ENCODE data around the gene KCNJ10. TPM values are rescaled to one million over a fixed set of nuclear protein-coding genes. Genes with fewer than 3 reads are reported as not detected.
A peak's percentile ranks its signal among the peaks of the same experiment; 100 is the strongest.

KCNJ10 gene
- total RNA-seq, 1 experiment from 2014 or later: not detected

DNA sequence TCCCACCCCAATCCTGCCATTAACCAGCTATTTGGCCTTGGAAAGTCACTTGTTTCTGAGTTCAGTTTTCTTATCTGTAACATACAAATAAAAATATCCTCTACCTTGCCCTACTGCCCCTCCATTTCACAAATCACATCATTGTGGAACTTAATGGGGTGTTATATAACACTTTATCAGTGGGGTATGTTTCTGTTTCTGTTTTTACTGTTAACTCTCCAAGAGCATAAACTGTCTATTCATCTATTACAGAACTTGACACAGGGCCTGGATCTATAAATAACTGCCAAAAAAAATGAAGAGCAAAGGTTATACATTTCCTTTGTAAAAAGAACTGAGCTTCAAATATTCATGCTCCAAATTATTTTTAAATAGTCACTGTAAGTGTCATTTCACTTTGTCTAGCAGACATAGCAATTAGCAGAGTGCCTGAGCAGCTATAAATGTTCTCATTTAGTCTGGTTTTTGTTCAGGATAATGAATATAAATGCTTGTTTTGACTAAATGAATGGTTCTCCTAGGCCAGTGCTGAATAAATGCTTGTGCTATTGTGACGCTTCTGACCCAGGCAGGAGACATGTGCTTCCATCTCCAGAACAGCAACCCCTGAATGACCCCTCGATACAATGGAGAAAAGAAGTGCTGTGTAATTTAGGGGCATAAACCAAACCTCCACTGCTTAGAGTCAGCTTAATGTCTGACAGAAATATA is 45.6 kb downstream of the KCNJ10 start:
- no peak for DNase-seq (ENCODE audit: low read depth)

DNA sequence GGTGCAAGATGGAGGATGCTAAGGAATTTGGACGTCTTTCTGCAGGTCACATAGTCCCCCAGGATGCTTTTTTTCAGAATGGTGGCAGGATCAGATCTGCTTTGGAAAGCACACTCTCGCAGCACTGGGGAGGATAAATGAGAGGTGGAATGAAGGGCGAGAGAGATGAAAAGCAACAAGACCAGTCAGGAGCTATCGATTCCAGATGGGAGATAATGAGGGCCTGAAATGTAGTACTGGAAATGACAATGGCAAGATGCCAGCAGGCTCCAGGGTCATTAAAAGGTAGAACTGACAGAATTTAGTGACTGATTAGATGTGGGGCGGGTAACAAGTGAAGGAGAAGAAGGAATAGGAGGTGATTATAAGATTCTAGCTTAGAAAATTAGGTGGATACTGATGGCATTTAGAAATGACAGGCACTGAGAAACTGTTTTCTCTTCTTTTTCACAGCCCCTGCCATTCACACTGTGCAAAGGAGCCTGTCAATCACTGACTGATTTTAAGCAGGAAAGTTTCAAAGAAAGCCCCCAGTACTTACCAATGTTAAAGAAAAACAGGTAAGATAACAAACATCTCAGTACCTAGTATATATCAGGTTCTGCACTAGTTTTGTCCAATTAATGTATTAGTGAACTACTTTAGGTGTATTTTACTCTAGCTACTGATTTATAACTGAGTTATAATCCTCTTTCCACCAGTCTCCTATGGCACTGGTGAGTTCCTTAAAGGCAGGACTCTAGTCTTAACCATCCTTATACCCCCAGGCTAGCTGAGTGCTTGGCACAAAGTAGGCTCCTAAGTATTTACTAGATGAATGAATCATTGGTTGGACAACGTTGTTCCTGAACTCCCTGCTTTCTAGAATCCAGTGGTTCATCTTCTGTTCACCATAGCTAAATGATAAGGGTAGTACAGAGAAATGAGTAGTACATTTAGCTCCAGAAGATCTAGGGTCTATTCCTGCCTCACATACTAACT is 47.3 kb downstream of the KCNJ10 start:
- no peak for DNase-seq (ENCODE audit: low read depth)

DNA sequence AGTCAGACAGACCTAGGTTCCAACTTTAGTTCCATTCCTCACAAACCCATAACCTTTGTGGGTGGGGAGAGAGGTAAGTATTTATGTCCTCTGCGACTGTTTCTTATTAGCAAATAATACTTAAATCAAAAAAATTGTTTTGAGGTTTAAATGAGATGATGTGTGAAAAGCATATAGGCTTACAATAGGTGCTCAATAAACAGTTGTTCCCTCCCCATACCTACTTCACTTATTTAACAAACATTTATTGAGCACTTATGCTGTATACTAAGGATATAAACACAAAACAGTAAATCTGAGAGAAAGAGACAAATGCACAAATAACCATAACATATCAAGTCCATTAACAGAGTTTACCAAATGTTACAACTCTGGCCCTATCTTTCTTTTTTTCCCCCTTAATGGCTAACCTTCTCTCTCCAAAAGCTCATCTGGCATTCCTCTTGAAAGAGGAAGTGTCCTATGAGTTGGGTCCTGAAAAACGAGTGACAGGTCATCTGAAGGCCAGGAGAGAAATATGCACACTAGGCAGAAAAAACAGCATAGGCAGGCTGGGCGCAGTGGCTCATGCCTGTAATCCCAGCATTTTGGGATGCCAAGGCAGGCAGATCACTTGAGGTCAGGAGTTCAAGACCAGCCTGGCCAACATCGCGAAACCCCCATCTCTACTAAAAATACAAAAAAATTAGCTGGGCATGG is 48.4 kb downstream of the KCNJ10 start:
- no peak for DNase-seq (ENCODE audit: low read depth)

DNA sequence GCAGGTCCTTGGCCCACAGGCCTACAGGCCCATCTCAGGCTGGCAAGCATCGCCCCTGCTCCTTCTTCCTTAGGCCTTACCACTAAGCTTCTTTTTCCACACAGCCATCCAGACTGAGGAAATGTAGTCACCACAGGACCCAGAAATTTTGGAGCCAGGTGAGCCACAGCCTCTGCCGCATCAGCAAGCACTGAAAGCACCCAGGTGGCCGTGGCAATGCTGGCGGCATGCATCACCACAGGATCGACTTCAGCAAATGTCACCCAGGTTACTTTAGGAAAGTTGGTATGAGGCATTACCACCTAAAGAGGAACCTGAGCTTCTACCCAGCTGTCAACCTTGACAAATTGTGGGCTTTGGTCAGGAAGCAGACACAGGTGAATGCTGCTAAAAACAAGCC is 49.8 kb downstream of the KCNJ10 start:
- no peak for DNase-seq (ENCODE audit: low read depth)

DNA sequence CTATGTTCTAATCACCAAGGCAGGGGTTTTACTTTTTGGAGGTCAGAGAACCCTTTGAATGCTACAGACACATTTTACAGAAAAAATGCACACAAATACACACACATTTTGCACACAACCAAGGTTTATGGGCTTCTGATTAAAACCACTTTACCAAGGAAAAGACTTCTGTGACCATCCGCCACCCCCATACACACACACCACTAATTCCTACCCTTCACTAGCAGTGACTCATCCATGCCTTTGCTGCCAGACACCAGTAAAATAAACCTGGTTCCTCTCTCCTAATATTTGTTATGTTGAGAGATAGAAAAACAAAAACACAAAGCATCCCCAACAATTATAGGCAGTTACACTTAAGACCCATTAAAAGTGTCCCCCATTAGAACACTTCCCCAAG is 51.1 kb downstream of the KCNJ10 start:
- DNase-seq (ENCODE audit: low read depth): peak; percentile 32

DNA sequence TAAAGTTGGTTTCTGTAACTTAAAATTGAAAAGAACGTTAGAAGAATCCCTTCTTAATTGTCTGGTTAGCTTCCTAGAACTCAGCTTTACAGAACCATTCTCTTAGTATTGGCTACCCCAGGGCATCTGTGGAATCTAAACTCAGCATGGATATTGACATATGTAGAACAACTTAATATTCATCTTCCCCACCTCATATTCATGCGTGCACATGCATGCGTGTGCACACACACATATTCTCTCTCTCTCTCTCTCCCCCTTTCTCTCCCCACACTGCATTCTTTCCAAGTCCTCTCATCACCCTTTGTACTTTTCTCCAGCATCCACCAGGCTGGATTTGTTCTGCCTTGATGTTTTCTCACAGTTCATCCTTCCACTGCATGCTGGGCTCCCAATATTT is 51.6 kb downstream of the KCNJ10 start:
- DNase-seq (ENCODE audit: low read depth): no peak

DNA sequence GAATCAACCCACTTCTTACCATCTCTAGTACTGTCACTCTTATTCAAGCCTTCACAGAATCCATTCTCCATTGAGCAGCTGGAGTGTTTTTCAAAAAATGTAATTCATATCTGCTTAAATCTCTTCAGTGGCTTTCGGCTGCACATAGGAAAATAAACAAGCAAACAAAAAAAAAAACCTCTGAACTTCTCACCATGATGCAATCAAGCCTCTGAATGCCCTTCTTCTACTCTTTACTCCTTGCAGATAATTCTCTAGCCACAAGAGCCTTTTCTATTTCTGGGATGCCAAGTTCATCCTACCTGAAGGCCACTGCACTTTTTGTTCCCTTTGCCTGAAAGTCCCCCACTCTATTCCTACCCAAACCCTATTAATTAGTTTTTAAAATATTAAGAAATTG is 52.4 kb downstream of the KCNJ10 start:
- DNase-seq (ENCODE audit: low read depth): no peak

DNA sequence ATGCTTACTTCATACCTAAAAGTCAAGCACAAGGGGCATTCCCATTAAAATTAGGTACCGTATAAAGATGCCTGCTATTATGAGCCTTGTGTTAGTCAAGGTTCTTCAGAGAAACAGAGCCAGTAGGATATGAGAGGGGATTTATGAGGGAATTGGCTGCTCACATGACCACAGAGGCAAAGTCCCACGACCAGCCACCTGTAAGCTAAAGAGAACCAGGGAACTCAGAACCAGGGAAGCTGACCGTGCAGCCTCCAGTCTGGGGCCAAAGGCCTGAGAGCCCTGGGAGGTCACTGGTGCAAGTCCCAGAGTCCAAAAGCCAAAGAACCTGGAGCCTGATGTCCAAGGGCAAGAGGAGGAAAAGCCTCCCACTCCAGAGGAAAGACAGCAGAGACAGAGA is 58.2 kb downstream of the KCNJ10 start:
- no peak for DNase-seq (ENCODE audit: low read depth)

DNA sequence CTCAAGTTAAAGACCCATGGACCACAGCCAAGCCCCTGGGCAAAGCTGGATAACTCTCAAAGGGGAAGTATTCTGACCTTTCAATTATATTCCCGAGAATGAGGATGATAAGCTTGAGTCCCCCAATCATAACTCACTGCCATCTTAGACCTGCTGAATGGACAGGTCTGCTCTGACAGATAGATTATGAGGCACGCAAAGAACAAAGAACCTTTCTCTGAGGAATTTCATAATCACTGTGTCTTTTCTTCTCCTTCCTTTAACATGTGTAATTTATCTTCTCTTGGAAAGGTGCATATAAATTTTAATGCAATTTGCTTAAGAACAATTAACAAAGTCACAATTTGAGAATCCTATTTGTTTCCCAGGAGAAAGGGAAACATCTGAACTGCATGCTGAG is 60.2 kb downstream of the KCNJ10 start:
- DNase-seq (ENCODE audit: low read depth): no peak

DNA sequence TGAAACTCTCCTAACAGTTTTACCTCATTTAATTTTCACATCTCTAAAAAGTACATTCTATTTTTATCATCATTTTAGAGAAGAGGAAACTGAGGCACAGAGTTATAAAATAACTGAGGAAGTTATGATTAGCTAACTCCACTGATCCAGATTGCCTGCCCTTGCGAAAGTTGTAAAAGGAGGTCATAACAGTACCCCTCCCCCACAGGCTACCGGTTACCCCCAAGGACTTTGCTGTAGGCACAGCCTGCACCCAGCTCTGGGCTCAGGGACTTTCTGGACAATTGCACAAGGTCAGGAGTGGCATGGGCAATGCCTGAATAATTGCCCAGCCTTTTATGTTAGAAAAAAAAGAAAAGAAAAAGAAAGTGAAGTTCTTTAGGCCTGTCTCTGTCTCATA is 60.9 kb downstream of the KCNJ10 start:
- DNase-seq (ENCODE audit: low read depth): no peak

DNA sequence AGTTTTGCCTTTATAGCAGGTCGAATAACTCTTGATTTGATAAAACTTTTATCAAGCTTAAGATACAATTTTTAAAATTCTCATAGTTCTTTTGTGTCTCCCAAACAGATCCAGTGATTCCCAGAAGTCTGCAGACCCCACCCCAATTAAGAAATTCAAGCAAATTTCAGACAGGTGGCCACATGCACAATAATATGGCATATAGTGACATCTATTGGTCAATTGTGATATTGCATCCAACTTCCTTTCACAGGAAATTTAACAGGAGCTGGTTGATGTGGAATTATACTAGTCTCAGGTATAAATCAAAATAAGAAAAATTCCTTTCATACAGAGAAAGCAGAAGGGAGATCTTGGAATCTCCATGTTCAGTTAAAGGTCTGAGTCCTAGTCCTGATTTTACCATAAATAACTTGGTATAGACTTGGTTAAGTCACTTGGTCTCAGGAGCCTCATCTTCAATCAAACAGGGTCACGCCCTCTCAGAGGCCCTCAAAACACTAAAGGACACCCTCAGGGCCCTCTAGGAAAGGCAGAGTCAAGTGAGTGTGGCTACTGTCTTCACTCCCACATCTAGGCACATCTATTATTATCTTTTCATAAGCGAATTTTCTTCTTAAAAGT is 62.3 kb downstream of the KCNJ10 start:
- peak; percentile 15 for DNase-seq (ENCODE audit: low read depth)

DNA sequence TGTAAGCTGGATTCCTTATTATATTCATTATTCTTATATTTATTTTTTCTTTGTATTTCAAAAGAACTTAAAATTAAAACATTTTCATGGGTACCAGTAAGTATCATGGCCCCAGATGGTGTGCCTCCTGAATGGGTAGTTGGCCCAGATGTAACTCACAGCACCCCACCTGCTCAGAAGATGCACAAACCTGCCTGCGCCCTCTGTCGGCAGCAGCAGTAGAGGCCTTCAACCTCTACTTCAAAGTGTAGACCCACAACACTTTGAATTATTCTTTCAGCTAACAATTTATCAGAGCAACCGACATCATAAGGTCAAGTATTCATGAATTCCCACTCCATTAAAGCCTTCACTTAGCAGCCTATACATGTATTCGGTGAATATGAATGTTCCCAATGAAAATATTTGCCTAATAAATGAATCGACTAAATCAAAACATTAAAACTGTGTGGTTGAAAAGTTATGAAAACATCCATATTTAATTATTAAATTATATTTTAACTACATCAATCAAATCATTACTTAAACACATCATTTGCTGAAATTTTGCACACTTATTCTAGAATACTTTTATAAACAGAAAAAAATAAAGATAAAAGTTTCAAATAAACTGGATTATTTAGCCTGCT is 63.5 kb downstream of the KCNJ10 start:
- DNase-seq (ENCODE audit: low read depth): peak; percentile 43

DNA sequence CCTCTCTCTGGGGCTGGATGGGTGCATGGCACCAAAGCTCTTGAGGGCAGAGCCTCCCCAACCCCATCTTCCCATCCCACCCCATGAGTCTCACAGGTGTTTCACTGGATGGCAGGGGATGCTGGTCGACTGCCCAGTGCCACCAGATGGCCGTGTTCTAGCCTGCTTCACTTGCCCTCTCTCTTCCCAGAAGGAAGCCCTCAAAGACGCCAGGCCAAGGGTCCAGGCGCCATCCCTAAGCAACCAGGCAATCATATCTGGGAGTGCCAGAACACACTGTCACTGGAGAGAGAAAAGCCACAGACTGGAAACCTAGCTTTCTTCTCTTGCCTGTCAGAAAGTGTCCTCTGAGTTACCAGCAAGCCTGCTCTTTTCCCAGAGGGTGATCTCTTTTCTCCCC is 64.9 kb downstream of the KCNJ10 start:
- no peak for DNase-seq (ENCODE audit: low read depth)

DNA sequence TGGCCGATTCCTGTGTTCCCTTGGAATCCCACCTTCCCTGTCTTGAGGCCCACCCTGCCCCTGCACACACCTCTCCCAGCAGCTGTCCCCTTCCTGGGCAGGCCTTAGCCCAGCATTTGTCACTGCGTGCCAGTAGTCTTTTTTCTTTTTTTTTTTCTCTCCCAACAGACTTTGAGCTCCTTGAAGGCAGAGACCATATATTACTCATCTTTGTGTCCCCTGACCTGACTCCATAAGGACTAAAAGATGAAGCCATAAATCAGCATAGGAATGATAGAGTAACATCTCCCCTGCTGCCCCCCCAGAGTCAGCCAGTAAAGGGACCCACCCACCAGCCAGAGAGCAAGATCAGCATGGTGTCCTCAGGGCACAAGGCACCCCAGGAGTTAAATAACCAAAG is 65.5 kb downstream of the KCNJ10 start:
- no peak for DNase-seq (ENCODE audit: low read depth)

DNA sequence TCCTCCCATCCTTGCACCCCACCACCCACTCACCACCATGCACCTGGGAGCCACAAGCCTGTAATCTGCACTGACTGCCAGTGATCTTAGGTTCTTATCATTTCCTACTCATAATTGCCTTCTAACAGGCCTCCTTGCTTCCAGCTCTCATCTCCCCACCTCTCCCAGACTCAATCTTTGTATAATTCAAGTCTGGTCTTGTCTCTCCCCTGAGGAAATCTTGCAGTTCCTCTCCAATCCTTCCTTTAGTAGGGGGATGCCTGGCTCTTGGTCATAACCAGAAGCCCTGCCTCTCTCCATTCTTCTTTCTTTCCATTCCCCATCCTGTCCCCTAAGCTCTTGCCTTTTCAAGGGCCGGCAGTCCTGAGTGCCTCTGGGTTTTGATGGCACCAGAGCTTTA is 66.0 kb downstream of the KCNJ10 start:
- no peak for DNase-seq (ENCODE audit: low read depth)

DNA sequence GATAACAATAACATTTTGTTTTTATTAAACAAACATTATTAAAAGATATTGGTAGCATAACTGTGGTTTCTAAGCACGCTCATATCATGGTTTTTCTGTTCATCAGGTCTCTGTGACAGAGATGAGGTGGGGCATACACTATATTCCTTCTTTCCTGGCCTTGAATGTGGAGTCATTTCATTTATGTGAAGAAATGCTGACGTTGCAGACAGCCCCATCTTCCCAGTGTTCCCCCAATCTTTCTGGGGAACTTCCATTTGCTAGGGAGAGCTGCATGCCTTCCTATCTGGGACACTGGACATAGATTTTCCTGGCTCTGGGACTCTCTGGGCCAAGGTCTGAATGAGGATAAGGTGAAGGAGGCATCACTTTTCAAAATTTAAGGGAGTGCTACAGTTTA is 68.5 kb downstream of the KCNJ10 start:
- DNase-seq (ENCODE audit: low read depth): no peak

DNA sequence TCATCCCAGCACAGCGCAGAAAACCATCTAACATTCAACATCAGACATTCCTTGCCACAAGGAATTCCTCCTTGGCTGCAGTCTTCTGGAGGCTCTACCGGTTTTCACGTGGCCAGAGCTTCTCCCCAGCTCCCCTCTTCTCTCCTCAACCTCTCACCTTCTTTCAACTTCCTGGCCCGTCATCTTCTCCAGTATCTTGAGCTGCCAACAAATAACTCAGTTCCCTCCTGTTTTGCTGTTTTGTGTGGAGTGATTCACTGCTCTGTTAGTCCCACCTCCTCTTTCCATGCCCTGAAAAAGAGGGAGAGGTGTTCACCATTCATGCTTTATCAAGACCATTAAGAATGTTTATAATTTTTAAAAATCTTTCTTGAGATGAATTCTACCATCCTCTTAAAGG is 70.8 kb downstream of the KCNJ10 start:
- no peak for DNase-seq (ENCODE audit: low read depth)

DNA sequence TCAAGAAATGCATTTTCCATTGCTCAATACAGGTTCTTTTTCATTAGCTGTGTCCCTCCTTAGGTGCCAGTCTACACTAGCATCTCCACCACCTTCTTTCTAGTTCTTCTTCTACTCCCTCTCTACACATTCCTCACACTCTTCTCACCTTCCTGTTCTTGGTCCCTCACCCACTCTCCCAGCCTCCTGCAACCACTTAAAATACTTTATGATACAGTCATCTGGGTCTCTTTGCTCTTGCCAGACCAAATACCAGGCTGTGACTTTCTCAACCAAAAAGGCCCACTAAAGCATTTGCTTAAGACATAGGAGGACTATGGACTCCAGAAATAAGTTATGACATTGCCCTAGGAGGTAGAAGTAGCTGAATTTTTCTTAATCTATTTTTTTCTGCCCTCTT is 73.3 kb downstream of the KCNJ10 start:
- peak; percentile 68 for DNase-seq (ENCODE audit: low read depth)

DNA sequence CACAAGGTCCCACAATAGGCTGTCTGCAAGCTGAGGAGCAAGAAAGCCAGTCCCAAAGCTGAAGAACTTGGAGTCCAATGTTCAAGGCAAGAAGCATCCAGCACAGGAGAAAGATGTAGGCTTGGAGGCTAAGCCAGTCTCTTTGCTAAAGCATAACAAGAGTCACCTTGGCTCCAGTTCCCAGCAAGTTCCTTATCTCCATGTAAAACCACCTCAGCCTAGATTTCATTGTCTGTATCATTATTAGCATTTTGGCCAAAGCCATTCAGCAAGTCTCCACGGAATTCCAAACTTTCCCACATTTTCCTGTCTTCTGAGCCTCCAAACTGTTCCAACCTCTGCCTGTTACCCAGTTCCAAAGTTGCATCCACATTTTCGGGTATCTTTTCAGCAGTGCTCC is 75.1 kb downstream of the KCNJ10 start:
- no peak for DNase-seq (ENCODE audit: low read depth)

DNA sequence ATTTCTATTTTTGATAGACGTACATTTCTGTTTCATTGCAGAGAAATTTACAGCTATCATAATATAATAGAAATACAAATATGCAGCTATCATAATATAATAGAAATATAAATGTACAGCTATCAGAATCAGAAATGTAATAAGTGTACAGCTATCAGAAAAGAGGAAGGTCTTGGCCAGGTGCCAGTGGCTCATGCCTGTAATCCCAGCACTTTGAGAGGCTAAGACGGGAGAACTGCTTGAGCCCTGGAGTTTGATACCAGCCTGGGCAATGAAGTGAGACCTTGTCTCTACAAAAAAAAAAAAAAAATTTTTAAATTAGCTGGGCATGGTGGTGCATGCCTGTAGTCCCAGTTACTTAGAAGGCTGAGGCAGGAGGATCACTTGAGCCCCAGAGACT is 76.0 kb downstream of the KCNJ10 start:
- no peak for DNase-seq (ENCODE audit: low read depth)

DNA sequence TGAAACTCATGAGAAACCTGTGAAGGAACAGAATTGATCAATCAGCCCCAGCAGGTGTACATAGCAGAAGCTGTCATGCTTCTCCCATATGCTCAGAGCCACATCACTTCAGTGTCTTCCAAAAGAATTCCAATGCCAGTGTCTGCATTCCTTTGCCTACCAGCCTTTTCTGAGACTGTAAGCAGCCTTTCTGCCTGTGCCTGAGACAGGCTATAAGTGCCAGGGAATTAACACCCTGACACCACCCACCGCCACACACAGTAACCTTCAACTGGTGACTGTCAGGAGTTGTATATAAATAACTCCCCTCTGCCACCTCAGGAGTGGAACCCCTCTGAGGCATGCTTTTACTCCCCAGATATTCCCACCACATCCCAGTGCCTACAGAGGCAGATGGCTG is 77.8 kb downstream of the KCNJ10 start:
- DNase-seq (ENCODE audit: low read depth): no peak

All from LHCN-M2 (cell line).